Esophagus squamous epithelium (tissue), 5 donors: Measurements from ENCODE around the gene GTF2H3. TPM values are rescaled to one million over a fixed set of nuclear protein-coding genes. Genes with fewer than 3 reads are reported as not detected.

Source experiments
- DNase-seq: peaks from one replicate; lab custom pipeline; 2025; lab: John Stamatoyannopoulos, UW
- H3K27ac ChIP-seq, 4 donors: fragments of 200-600 bp; sonication (generic); one replicate each; pipeline ENCODE4 v1.5.1; 2016 to 2019; ENCODE audit warnings: mild to moderate bottlenecking in 1 of 4
- H3K27me3 ChIP-seq, 4 donors: fragments of 200-600 bp; sonication (generic); 1 replicate in 3 of 4; 2 replicates in 1 of 4; pipeline versions ENCODE4 v1.5.1 to v1.6.0; 2017 to 2021; ENCODE audit warnings: antibody characterized with exemption in 1 of 4
- H3K36me3 ChIP-seq, 3 donors: fragments of 200-600 bp; sonication (generic); one replicate each; pipeline ENCODE4 v1.5.1; 2016 to 2019
- H3K4me1 ChIP-seq, 3 donors: fragments of 200-600 bp; sonication (generic); one replicate each; pipeline ENCODE4 v1.5.1; 2017 to 2019
- H3K4me3 ChIP-seq, 4 donors: fragments of 200-600 bp; sonication (generic); 1 replicate in 3 of 4; 2 replicates in 1 of 4; pipeline ENCODE4 v1.5.1; 2016 to 2019; ENCODE audit warnings: mild to moderate bottlenecking in 2 of 4, moderate library complexity in 1 of 4
- H3K9me3 ChIP-seq, 3 donors: fragments of 200-600 bp; sonication (generic); one replicate each; pipeline ENCODE4 v1.5.1; 2016 to 2019
- POLR2A ChIP-seq, 4 donors: fragments of 450-650 bp; IDR thresholded peaks; one replicate each; pipeline ENCODE4 v1.6.1; 2017; ENCODE audit warnings: antibody characterized with exemption in 4 of 4, mild to moderate bottlenecking in 4 of 4, moderate library complexity in 3 of 4
- WGBS, 2 donors: methylation state at CpG; one replicate each; pipeline ENCODE4 v1.1.5; 2018; 5-methylcytosine and 5-hydroxymethylcytosine counted together
- intact Hi-C: fragments of 100-400 bp; cut with DNase I; formaldehyde crosslinking; loops from one replicate; pipeline ENCODE4 v1.15.0; 2022
- small RNA-seq, 4 donors: library from RNA; depleted of rRNA; stranded (forward); fragments of <200 nt; gene quantifications; one replicate each; pipeline ENCODE3, GENCODE V24; 2016
- total RNA-seq, 4 donors: library from RNA; depleted of rRNA; stranded (reverse); fragments of >200 nt; gene quantifications; one replicate each; pipeline ENCODE4 v1.1.0, GENCODE V29; 2016
- TF ChIP-seq, protein P1 (sequence below), 6 experiments: fragments of 450-650 bp in 4 of 6; fragments of 200-600 bp in 2 of 6; sonication (generic) in 2 of 6; IDR thresholded peaks; one replicate each; pipeline ENCODE4 v1.5.1; 2016 to 2019; ENCODE audit warnings: antibody characterized with exemption in 6 of 6, mild to moderate bottlenecking in 4 of 6, moderate library complexity in 4 of 6
- donor health status: DM: yes; HTN: yes; CAD: no.

GTF2H3 gene
- total RNA-seq, 4 donors from 2014 or later = 20.6 to 50.2 (median 26.1) TPM

DNA sequence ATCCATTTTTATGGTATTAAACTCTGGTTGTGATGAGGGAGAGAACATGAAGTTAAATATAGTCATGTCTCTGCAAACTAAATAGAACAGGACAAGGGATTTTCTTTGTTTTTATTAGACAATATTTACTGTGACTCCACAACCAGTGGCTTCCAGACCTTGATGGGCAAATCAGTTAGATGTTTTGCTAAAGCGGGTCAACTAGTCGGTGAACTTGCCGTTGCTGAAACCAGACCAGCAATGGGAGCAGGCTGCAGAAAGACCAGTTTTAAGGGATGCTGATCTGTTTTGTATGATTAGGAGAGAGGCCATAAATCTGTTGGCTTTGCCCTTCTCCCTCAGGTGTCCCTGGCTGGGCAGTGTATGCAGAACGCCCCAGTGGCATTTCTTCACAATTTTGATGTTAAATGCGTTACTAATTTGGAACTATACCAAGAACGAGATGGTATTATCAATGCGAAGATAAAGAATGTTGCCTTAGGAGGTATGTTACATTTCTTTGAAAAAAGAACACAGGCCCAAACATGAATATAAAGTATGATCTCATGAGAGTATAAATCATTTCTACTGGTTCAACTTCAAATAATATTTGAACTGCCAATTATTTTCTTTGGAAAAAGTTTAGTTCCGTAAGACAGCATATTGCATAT, 56.7 kb downstream of the GTF2H3 start:
- DNase-seq = no peak
- no peaks in the 10 kb centered on the region for H3K9me3 ChIP-seq
- H3K36me3 ChIP-seq = peaks cover 0 to 75% (median 0%) of the 10 kb centered on the region in 3 donors
- WGBS, 2 donors = 55 to 72% methylated on average over 8 of the region's 8 CpGs
- intact Hi-C loops = no loop called here
- TF ChIP-seq, protein P1, sequence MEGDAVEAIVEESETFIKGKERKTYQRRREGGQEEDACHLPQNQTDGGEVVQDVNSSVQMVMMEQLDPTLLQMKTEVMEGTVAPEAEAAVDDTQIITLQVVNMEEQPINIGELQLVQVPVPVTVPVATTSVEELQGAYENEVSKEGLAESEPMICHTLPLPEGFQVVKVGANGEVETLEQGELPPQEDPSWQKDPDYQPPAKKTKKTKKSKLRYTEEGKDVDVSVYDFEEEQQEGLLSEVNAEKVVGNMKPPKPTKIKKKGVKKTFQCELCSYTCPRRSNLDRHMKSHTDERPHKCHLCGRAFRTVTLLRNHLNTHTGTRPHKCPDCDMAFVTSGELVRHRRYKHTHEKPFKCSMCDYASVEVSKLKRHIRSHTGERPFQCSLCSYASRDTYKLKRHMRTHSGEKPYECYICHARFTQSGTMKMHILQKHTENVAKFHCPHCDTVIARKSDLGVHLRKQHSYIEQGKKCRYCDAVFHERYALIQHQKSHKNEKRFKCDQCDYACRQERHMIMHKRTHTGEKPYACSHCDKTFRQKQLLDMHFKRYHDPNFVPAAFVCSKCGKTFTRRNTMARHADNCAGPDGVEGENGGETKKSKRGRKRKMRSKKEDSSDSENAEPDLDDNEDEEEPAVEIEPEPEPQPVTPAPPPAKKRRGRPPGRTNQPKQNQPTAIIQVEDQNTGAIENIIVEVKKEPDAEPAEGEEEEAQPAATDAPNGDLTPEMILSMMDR (IDR thresholded peaks at IDR 0.05) = no peak
- TF ChIP-seq POLR2A (IDR thresholded peaks at IDR 0.05) = no peak
- H3K27ac ChIP-seq = no peak overlapping the region
- H3K27me3 ChIP-seq = no peaks in the 10 kb centered on the region
- H3K4me1 ChIP-seq = peaks cover 0 to 13% (median 0%) of the 10 kb centered on the region in 3 donors
- H3K4me3 ChIP-seq = no peak overlapping the region

DNA sequence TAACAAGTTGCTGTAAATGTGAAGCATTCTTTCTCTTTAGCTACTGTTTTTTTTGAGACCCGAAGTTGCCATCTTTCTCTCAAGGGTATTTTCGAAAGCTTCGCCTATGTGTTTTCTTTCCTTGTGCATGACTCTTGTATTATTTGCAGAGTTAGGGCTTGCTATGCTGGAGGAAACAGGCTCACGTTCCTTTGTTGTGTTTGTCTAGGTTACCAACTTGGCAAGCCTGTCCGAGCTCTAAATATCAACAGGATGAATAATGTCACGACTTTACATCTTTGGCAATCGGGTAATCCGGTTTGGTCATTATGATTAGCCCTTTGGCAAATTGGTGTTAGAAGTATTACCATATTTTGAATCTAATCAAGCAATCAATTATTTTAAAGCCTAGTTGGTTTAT, 62.6 kb downstream of the GTF2H3 start:
- H3K27me3 ChIP-seq = no peaks in the 10 kb centered on the region
- TF ChIP-seq, protein P1 (IDR thresholded peaks at IDR 0.05) = no peak
- no peak for TF ChIP-seq POLR2A (IDR thresholded peaks at IDR 0.05)
- peaks cover 0 to 81% (median 4%) of the 10 kb centered on the region in 3 donors for H3K36me3 ChIP-seq
- intact Hi-C loops = no loop called here
- no peak for DNase-seq
- H3K4me1 ChIP-seq = peaks cover 0 to under 1% (median 0%) of the 10 kb centered on the region in 3 donors
- no peaks in the 10 kb centered on the region for H3K9me3 ChIP-seq
- WGBS, 2 donors = 63 to 80% methylated on average over 8 of the region's 8 CpGs
- H3K4me3 ChIP-seq = no peak overlapping the region
- no peak overlapping the region for H3K27ac ChIP-seq

DNA sequence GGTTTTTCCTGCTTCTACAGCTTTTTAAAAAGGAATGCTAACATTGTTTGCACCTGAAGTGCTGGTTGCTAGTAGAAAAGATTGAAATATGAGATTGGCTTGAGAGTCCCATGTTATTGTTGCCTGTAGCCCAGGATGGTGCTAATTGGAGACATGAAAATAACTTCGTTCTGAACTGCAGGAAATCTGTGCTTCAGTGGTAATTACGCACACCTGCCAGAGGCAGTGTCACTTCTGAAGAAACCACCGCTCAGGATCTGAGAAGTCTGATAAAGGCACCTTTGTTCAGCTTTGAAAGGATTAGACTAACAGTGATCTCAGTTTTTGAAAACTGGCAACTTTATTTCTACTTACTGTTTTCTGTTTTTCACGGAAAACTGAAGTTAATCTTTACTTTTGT, 63.0 kb downstream of the GTF2H3 start:
- no peak for DNase-seq
- no peaks in the 10 kb centered on the region for H3K4me1 ChIP-seq
- H3K9me3 ChIP-seq = no peaks in the 10 kb centered on the region
- H3K4me3 ChIP-seq = no peak overlapping the region
- WGBS, 2 donors = 83 to 85% methylated on average over 4 of the region's 4 CpGs
- TF ChIP-seq POLR2A (IDR thresholded peaks at IDR 0.05) = no peak
- TF ChIP-seq, protein P1 (IDR thresholded peaks at IDR 0.05) = no peak
- H3K27ac ChIP-seq = no peak overlapping the region
- intact Hi-C loops = no loop called here
- no peaks in the 10 kb centered on the region for H3K27me3 ChIP-seq
- H3K36me3 ChIP-seq = peaks cover 0 to 85% (median 4%) of the 10 kb centered on the region in 3 donors

DNA sequence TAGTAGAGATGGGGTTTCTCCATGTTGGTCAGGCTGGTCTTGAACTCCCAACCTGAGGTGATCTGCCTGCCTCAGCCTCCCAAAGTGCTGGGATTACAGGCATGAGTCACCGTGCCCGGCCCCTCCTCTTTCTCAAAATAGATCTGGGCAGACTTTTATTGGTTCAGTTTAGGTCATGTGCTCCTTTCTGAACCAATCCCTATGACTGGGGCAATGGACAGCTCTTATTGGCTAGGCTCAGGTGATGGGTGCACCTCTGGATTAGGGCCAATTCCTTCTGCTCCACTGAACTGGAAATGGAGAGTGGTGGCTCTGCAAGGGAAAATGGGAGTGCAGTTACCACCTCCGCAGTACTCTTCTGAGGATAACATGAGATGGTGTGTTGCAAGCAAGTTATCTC, 72.3 kb downstream of the GTF2H3 start:
- no peak for DNase-seq
- intact Hi-C loops = no loop called here
- WGBS, 2 donors = 60 to 81% methylated on average over 3 of the region's 3 CpGs
- H3K36me3 ChIP-seq = peaks cover 0 to 69% (median 0%) of the 10 kb centered on the region in 3 donors
- TF ChIP-seq, protein P1 (IDR thresholded peaks at IDR 0.05) = no peak
- no peak for TF ChIP-seq POLR2A (IDR thresholded peaks at IDR 0.05)
- H3K4me3 ChIP-seq = no peak overlapping the region
- no peaks in the 10 kb centered on the region for H3K27me3 ChIP-seq
- peaks cover 0 to under 1% (median 0%) of the 10 kb centered on the region in 3 donors for H3K4me1 ChIP-seq
- no peaks in the 10 kb centered on the region for H3K9me3 ChIP-seq
- H3K27ac ChIP-seq = no peak overlapping the region

DNA sequence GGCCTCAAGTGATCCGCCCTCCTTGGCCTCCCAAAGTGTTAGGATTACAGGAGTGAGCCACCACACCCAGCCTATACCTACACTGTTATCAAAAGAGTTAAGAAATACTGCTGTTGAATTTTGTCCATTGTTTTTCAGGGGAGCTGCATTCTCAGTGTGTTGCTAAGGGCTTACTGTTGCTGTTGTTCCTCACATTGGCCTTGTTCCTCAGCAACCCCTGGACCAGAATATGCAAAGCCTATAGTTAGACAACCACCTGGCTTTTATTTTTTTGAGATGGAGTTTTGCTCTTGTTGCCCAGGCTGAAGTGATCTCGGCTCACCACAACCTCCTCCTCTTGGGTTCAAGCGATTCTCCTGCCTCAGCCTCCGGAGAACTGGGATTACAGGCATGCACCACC, 73.8 kb downstream of the GTF2H3 start:
- no peak overlapping the region for H3K4me3 ChIP-seq
- intact Hi-C loops = no loop called here
- DNase-seq = no peak
- WGBS, 2 donors = 89 to 92% methylated on average over 4 of the region's 4 CpGs
- no peaks in the 10 kb centered on the region for H3K9me3 ChIP-seq
- H3K4me1 ChIP-seq = peaks cover 0 to 8% (median 0%) of the 10 kb centered on the region in 3 donors
- H3K27ac ChIP-seq = no peak overlapping the region
- H3K36me3 ChIP-seq = peaks cover 0 to 53% (median 0%) of the 10 kb centered on the region in 3 donors
- TF ChIP-seq POLR2A (IDR thresholded peaks at IDR 0.05) = no peak
- TF ChIP-seq, protein P1 (IDR thresholded peaks at IDR 0.05) = no peak
- no peaks in the 10 kb centered on the region for H3K27me3 ChIP-seq

Small RNA genes lying within 50 kb of the gene (small RNA-seq; reads per million reads assigned to genes)
- gene SNORA9B = 0 to 0.74 (median 0.35) reads per million in 4 donors

Other genes starting within 250 kb of the GTF2H3 start
- gene KMT5A, start 249.7 kb upstream of the GTF2H3 start, total RNA-seq = 10 to 100 TPM; 54.8 to 69.1 (median 68.4) TPM
- 1 to 10 TPM; 1.3 to 5.7 (median 3.7) TPM for gene RILPL2, start 197.1 kb upstream of the GTF2H3 start, total RNA-seq
- gene SNRNP35, start 175.7 kb upstream of the GTF2H3 start, total RNA-seq = 10 to 100 TPM; 12.3 to 21.6 (median 13.7) TPM
- gene RILPL1, start 100.1 kb upstream of the GTF2H3 start, total RNA-seq = 10 to 100 TPM in 1 of 4 donors, 1 to 10 TPM in 3; 4.6 to 14.5 (median 7.0) TPM
- 100 to 1,000 TPM; 123 to 179 (median 146) TPM for gene TMED2, start 49.3 kb upstream of the GTF2H3 start, total RNA-seq
- 10 to 100 TPM; 18.7 to 28.3 (median 20.3) TPM for gene DDX55, start 31.7 kb upstream of the GTF2H3 start, total RNA-seq
- 100 to 1,000 TPM in 3 of 4 donors, 10 to 100 TPM in 1; 79.3 to 123 (median 104) TPM for gene EIF2B1, start 143 bp upstream of the GTF2H3 start, total RNA-seq
- 1 to 10 TPM; 3.0 to 5.9 (median 3.2) TPM for gene TCTN2, start 37.3 kb downstream of the GTF2H3 start, total RNA-seq
- gene ATP6V0A2, start 78.5 kb downstream of the GTF2H3 start, total RNA-seq = 10 to 100 TPM; 11.8 to 27.5 (median 15.5) TPM
- gene DNAH10, start 128.5 kb downstream of the GTF2H3 start, total RNA-seq = not detected